H9 (cell line): ENCODE results near the gene C2CD4A. TPM values are rescaled to one million over a fixed set of nuclear protein-coding genes. Genes with fewer than 3 reads are reported as not detected.

Experiments
- DNase-seq: peaks from one replicate; pipeline ENCODE4 v3.0.0-alpha.2; 2017
- H2AFZ ChIP-seq: one replicate; pipeline ENCODE4 v1.6.1; 2013; ENCODE audit warnings: mild to moderate bottlenecking, low read length, control low read depth, moderate library complexity
- H2AK5ac ChIP-seq: 2 replicates; pipeline ENCODE4 v1.6.1; 2013; ENCODE audit warnings: low read length, control low read depth, mixed read lengths; ENCODE audit not compliant: insufficient read length
- H2BK120ac ChIP-seq: one replicate; pipeline ENCODE4 v1.6.1; 2013; ENCODE audit warnings: low read depth, mild to moderate bottlenecking, low read length, control low read depth, inconsistent platforms; ENCODE audit not compliant: poor library complexity, severe bottlenecking
- H2BK12ac ChIP-seq: 2 replicates; pipeline ENCODE4 v1.6.1; 2013; ENCODE audit warnings: low read length, control low read depth, mixed read lengths, low read depth; ENCODE audit not compliant: insufficient read length
- H2BK15ac ChIP-seq: 2 replicates; pipeline ENCODE4 v1.6.1; 2013; ENCODE audit warnings: low read depth, low read length, control low read depth
- H2BK20ac ChIP-seq: one replicate; pipeline ENCODE4 v1.6.1; 2013; ENCODE audit warnings: low read depth, mild to moderate bottlenecking, low read length, control low read depth, inconsistent platforms; ENCODE audit not compliant: poor library complexity, severe bottlenecking
- H2BK5ac ChIP-seq: 2 replicates; pipeline ENCODE4 v1.6.1; 2013; ENCODE audit warnings: low read length, control low read depth, mixed read lengths; ENCODE audit not compliant: insufficient read length
- H3K14ac ChIP-seq: 2 replicates; pipeline ENCODE4 v1.6.1; 2013; ENCODE audit warnings: low read length, control low read depth; ENCODE audit not compliant: insufficient read depth
- H3K18ac ChIP-seq: 2 replicates; pipeline ENCODE4 v1.6.1; 2013; ENCODE audit warnings: low read depth, mild to moderate bottlenecking, mixed read lengths, low read length, control low read depth; ENCODE audit not compliant: insufficient read length
- H3K23ac ChIP-seq: 2 replicates; pipeline ENCODE4 v1.6.1; 2013; ENCODE audit warnings: low read length, control low read depth, mixed read lengths, low read depth; ENCODE audit not compliant: insufficient read length
- H3K23me2 ChIP-seq: 2 replicates; pipeline ENCODE4 v1.6.1; 2013; ENCODE audit warnings: low read depth, mild to moderate bottlenecking, mixed read lengths, low read length, control low read depth; ENCODE audit not compliant: insufficient read length, poor library complexity, severe bottlenecking
- H3K27ac ChIP-seq: 2 replicates; pipeline ENCODE4 v1.5.1; 2013; ENCODE audit warnings: low read length, control low read depth, mixed read lengths, low read depth; ENCODE audit not compliant: insufficient read length
- H3K27me3 ChIP-seq: 2 replicates; pipeline ENCODE4 v1.6.1; 2013; ENCODE audit warnings: low read length, control low read depth, inconsistent platforms; ENCODE audit not compliant: insufficient read depth
- H3K4ac ChIP-seq: 2 replicates; pipeline ENCODE4 v1.6.1; 2013; ENCODE audit warnings: low read depth, mild to moderate bottlenecking, control low read depth, inconsistent platforms, low read length, moderate library complexity
- H3K4me1 ChIP-seq: 2 replicates; pipeline ENCODE4 v1.6.1; 2013; ENCODE audit warnings: low read length, control low read depth, inconsistent platforms; ENCODE audit not compliant: insufficient read depth
- H3K4me2 ChIP-seq: 2 replicates; pipeline ENCODE4 v1.6.1; 2013; ENCODE audit warnings: low read length, control low read depth, mixed read lengths; ENCODE audit not compliant: insufficient read length, insufficient read depth
- H3K56ac ChIP-seq: 2 replicates; pipeline ENCODE4 v1.6.1; 2013; ENCODE audit warnings: low read depth, mild to moderate bottlenecking, mixed read lengths, low read length, control low read depth; ENCODE audit not compliant: insufficient read length
- H3K79me1 ChIP-seq: 2 replicates; pipeline ENCODE4 v1.6.1; 2013; ENCODE audit warnings: low read depth, mild to moderate bottlenecking, moderate library complexity, low read length, control low read depth, inconsistent platforms; ENCODE audit not compliant: insufficient read depth, poor library complexity, severe bottlenecking
- H3K79me2 ChIP-seq: 2 replicates; pipeline ENCODE4 v1.6.1; 2013; ENCODE audit warnings: low read length, control low read depth, inconsistent platforms; ENCODE audit not compliant: insufficient read depth
- H3K9ac ChIP-seq: 2 replicates; pipeline ENCODE4 v1.6.1; 2013; ENCODE audit warnings: low read length, control low read depth, mixed read lengths; ENCODE audit not compliant: insufficient read length; ENCODE audit errors: extremely low read depth
- H3K9me3 ChIP-seq: one replicate; pipeline ENCODE4 v1.6.1; 2013; ENCODE audit warnings: low read depth, low read length, inconsistent platforms; ENCODE audit not compliant: control insufficient read depth
- H3T11ph ChIP-seq: one replicate; pipeline ENCODE4 v1.6.1; 2013; ENCODE audit warnings: mild to moderate bottlenecking, low read length, control low read depth, inconsistent platforms
- H4K20me1 ChIP-seq: one replicate; pipeline ENCODE4 v1.6.1; 2013; ENCODE audit not compliant: control insufficient read depth, insufficient read length, insufficient read depth
- H4K5ac ChIP-seq: 2 replicates; pipeline ENCODE4 v1.6.1; 2013; ENCODE audit warnings: low read depth, mild to moderate bottlenecking, mixed read lengths, low read length, control low read depth; ENCODE audit not compliant: insufficient read length
- H4K8ac ChIP-seq: replicated peaks from 2 replicates; pipeline ENCODE4 v1.6.1; 2013; ENCODE audit warnings: low read length, control low read depth, mixed read lengths, low read depth; ENCODE audit not compliant: insufficient read length
- H4K91ac ChIP-seq: 2 replicates; pipeline ENCODE4 v1.6.1; 2013; ENCODE audit warnings: low read depth, mild to moderate bottlenecking, moderate library complexity, mixed read lengths, low read length, control low read depth; ENCODE audit not compliant: insufficient read length
- H3K27ac Mint-ChIP-seq, 3 experiments: 2 replicates in 2 of 3; 3 replicates in 1 of 3; pipeline ENCODE4 v1.8.0; 2020 to 2021; ENCODE audit warnings: mixed read lengths in 3 of 3, mild to moderate bottlenecking in 1 of 3, moderate library complexity in 1 of 3
- H3K27me3 Mint-ChIP-seq: 2 replicates; pipeline ENCODE4 v1.8.0; 2021; ENCODE audit warnings: low read depth, mild to moderate bottlenecking, moderate library complexity, mixed read lengths
- H3K36me3 Mint-ChIP-seq, 3 experiments: 2 replicates in 2 of 3; 3 replicates in 1 of 3; pipeline ENCODE4 v1.8.0; 2020 to 2021; ENCODE audit warnings: low read depth in 3 of 3, mixed read lengths in 3 of 3; ENCODE audit not compliant: insufficient read depth in 1 of 3
- H3K4me1 Mint-ChIP-seq, 2 experiments: 2 replicates each; pipeline ENCODE4 v1.8.0; 2020; ENCODE audit warnings: mixed read lengths in 2 of 2
- H3K4me3 Mint-ChIP-seq, 2 experiments: 2 replicates in 1 of 2; 3 replicates in 1 of 2; pipeline ENCODE4 v1.8.0; 2020 to 2021; ENCODE audit warnings: mild to moderate bottlenecking in 2 of 2, mixed read lengths in 2 of 2, moderate library complexity in 1 of 2
- H3K9me3 Mint-ChIP-seq, 2 experiments: 2 replicates in 1 of 2; 3 replicates in 1 of 2; pipeline ENCODE4 v1.8.0; 2020; ENCODE audit warnings: mild to moderate bottlenecking in 2 of 2, mixed read lengths in 2 of 2, moderate library complexity in 1 of 2
- CTCF ChIP-seq: fragments of 200-600 bp; sonication (generic); conservative IDR thresholded peaks from 3 replicates; pipeline ENCODE4 v1.8.0; 2021; ENCODE audit warnings: antibody characterized with exemption, mild to moderate bottlenecking
- WGBS: extraction: QIAGEN DNeasy Blood & Tissue Kit; methylation state at CpG from one replicate; pipeline ENCODE4 v1.1.7; 2013; ENCODE audit warnings: missing lambda C conversion rate, low lambda C conversion rate, mixed read lengths; ENCODE audit not compliant: insufficient read length; ENCODE audit errors: extremely low coverage; 5-methylcytosine and 5-hydroxymethylcytosine counted together
- total RNA-seq: library from RNA; stranded (reverse); gene quantifications from 2 replicates; pipeline ENCODE4 v1.2.1, GENCODE V29; 2021

The C2CD4A gene
- total RNA-seq, 1 experiment from 2014 or later = not detected

GRCh38 chr15:62109437-62109836, 42.7 kb downstream of the C2CD4A start:
- no peak overlapping the region for H2BK120ac ChIP-seq
- no peaks in the 10 kb centered on the region for H3K36me3 Mint-ChIP-seq
- no peak for TF ChIP-seq CTCF
- 0 out of 2 replicates have a peak, but pooled peaks cover 2% of the 10 kb centered on the region for H3K4me1 ChIP-seq
- no peak overlapping the region for H3K4ac ChIP-seq
- no peak overlapping the region for H3K18ac ChIP-seq
- no peaks in the 10 kb centered on the region for H3K4me1 Mint-ChIP-seq
- H4K91ac ChIP-seq = no peak overlapping the region
- H3K79me1 ChIP-seq = no peaks in the 10 kb centered on the region
- no peaks in the 10 kb centered on the region; the same call in none of the 2 replicates for H3K27me3 Mint-ChIP-seq
- H3K27ac ChIP-seq = no peak overlapping the region
- H4K5ac ChIP-seq = no peak overlapping the region
- no CpG with 5 or more reads among the region's 1 CpG for WGBS
- no peak overlapping the region for H3K4me2 ChIP-seq
- H4K20me1 ChIP-seq = no peaks in the 10 kb centered on the region
- H3K23me2 ChIP-seq = no peaks in the 10 kb centered on the region
- no peak overlapping the region for H3K27ac Mint-ChIP-seq
- H3K14ac ChIP-seq = no peak overlapping the region
- H3K23ac ChIP-seq = no peak overlapping the region
- H2BK15ac ChIP-seq = no peak overlapping the region
- H3T11ph ChIP-seq = no peak overlapping the region
- no peak overlapping the region for H4K8ac ChIP-seq
- H3K79me2 ChIP-seq = no peaks in the 10 kb centered on the region
- no peak overlapping the region for H2BK5ac ChIP-seq
- no peak overlapping the region for H3K4me3 Mint-ChIP-seq
- no peak overlapping the region for H2BK20ac ChIP-seq
- H3K9me3 Mint-ChIP-seq = no peaks in the 10 kb centered on the region
- no peaks in the 10 kb centered on the region for H3K9me3 ChIP-seq
- H2AK5ac ChIP-seq = no peak overlapping the region
- no peak overlapping the region for H2AFZ ChIP-seq
- H3K9ac ChIP-seq = no peak overlapping the region
- H3K56ac ChIP-seq = no peak overlapping the region
- no peaks in the 10 kb centered on the region for H3K27me3 ChIP-seq
- H2BK12ac ChIP-seq = no peak overlapping the region
- DNase-seq = no peak
